ENCODE measurements around the gene IL27RA. TPM values are rescaled to one million over a fixed set of nuclear protein-coding genes. Genes with fewer than 3 reads are reported as not detected.
A peak's percentile ranks its signal among the peaks of the same experiment; 100 is the strongest.

The IL27RA gene
- polyA plus RNA-seq, 2 of the 4 experiments (the other 2 are of a cell fraction): 3.0 to 4.5 TPM

DNA sequence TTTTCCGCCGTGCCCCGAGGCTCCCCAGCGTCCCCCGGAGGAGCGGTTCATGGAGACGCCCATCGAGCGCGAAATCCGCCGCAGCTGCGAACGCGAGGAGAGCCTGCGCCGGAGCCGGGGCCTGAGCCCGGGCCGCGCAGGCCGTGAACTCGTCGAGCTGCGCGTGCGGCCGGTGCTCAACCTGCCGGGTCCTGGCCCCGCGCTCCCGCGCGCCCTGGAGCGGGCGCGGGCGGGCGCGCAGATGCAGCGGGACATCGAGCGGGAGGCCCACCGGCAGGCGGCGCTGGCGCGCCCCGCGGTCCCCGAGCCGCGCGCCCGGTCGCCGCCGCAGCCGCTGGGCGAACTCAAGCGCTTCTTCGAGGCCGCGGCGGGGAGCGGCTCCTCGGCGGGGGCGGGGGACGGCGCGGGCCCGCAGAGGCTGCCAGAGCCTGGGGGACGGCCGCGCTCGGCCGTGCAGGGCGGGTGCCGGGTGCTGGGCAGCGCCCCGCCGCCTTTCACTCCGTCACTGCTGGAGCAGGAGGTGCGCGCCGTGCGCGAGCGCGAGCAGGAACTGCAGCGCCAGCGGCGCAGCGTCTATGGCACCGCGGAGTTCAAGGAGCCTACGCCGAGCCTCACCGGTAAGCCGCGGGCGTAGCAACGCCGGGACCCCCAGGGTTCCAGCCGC lies 41.8 kb downstream of the IL27RA start (continued):
- TF ChIP-seq KDM1A (IDR thresholded peaks at IDR 0.05; ENCODE audit: low read depth): no peak
- no peak for TF ChIP-seq RARB (CRISPR knock-in tag; IDR thresholded peaks at IDR 0.05)
- TF ChIP-seq MAZ (IDR thresholded peaks at IDR 0.05; ENCODE audit: borderline replicate concordance, low read depth, low read length): no peak
- no peak for TF ChIP-seq ZNF302 (CRISPR knock-in tag; IDR thresholded peaks at IDR 0.05)
- TF ChIP-seq, protein P1, sequence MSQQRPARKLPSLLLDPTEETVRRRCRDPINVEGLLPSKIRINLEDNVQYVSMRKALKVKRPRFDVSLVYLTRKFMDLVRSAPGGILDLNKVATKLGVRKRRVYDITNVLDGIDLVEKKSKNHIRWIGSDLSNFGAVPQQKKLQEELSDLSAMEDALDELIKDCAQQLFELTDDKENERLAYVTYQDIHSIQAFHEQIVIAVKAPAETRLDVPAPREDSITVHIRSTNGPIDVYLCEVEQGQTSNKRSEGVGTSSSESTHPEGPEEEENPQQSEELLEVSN (IDR thresholded peaks at IDR 0.05; ENCODE audit: borderline replicate concordance, low read depth): 0 out of 2 replicates have a peak, but pooled peaks have one; percentile 32

DNA sequence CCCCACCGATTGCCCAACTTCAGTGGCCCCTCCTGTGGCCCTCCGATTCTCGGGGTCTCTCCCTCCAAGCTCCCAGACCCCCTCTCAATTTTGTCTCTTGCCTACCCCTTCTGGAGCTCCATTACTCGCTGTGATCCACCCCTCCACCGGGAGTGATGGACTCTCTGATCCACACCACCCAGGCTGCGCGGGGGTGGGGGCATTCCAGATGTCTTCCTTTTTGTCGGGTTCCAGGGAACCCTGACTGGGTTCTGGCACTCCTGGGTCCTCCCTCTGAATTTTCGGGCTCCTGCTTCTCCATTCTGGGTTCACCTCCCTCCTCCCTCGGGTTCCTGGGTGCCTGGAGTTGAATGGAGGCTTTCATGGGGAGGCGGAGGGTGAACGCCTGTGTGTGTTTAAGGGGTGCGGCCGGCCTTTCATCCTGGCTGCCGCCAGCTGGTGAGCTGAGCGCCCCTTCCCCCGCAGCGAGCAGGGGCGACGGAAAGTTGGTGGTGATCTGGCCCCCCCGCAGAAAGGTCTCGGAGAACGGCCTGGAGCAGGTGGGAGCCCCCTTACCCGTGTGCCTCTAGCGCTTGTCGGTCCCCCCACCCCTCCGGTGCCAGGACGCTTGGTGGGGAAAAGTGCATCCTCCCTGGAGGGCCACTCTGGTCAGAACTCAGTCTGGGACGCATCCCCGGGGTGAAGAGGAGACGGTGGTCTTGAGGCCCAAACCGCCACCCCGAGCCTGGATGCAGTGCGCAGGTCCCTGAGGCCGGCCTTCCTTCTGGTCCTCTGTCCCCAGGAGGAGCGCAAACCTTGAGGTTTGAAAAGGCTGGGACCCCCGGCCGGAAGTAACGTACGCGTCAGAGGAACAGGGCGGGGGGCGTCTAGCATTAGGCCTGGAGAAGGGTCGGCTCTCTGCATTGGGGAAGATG lies 42.6 kb downstream of the IL27RA start:
- Histone ChIP-seq H3K4me2 (peak overlapping the region; percentile 99), H3K9me3 (no peaks in the 10 kb centered on the region), H3K4me1 (peaks cover 4% of the 10 kb centered on the region; the same call in 1 of the 3 replicates), H3K27ac (peak overlapping the region; percentile 94 to 99), H3K4me3 (peak overlapping the region; percentile 83)
- 5% methylated on average over 19 of the region's 44 CpGs for WGBS (ENCODE audit: missing lambda C conversion rate)
- ChIA-PET CTCF (interaction anchor here (0.7 to 5.6 kb wide), 20 partner anchors 9 to 290 kb away, joined by 3 to 93 read pairs (median 4); partner anchors contain the start of genes C19orf67, IL27RA, NANOS3 and PALM3), POLR2A (interaction anchor here (0.7 to 1.2 kb wide), 2 partner anchors 42 to 194 kb away, joined by 3 to 4 read pairs; partner anchors contain the start of gene IL27RA)
- no peak for TF ChIP-seq HOXA7 (CRISPR knock-in tag; IDR thresholded peaks at IDR 0.05)
- no peak for TF ChIP-seq TFCP2L1 (CRISPR knock-in tag; IDR thresholded peaks at IDR 0.05)
- TF ChIP-seq TP53 (CRISPR knock-in tag; IDR thresholded peaks at IDR 0.05): no peak
- TF ChIP-seq MAFK (IDR thresholded peaks at IDR 0.05; ENCODE audit: partially characterized antibody): no peak
- TF ChIP-seq FOSL2 (IDR thresholded peaks at IDR 0.05): no peak
- no peak for TF ChIP-seq FOSL2 (CRISPR knock-in tag; IDR thresholded peaks at IDR 0.05)
- TF ChIP-seq NPAS2 (CRISPR knock-in tag; IDR thresholded peaks at IDR 0.05; ENCODE audit: borderline replicate concordance): no peak
- no peak for TF ChIP-seq CHD4 (IDR thresholded peaks at IDR 0.05; ENCODE audit: borderline replicate concordance)
- ATAC-seq: peak; percentile 26 to 38; a peak in 3 of 6 replicates
- no peak for DNase-seq (ENCODE audit: low read depth in 1 of 2, low spot score in 1 of 2)
- FAIRE-seq: no peak

DNA sequence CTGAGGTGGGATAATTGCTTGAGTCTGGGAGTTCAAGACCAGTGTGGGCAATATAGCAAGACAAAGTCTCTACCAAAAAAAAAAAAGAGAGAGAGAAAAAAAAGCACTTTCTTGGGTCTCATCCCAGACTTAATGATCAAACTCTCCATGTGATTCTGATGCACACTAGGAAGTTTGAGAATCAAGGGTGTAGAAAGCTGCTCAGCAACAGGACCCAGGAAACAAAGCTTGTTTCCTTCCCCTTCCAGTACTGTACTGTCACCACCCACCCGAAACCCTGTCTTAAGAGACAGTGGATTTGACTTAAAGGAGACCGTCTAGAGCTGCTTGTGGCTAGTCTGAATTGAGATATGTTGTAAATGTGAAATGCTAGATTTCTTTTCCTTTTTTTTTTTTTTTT lies 46.8 kb downstream of the IL27RA start:
- no peak overlapping the region for H3K4me3 ChIP-seq
- ATAC-seq (no peak), FAIRE-seq (no peak), DNase-seq (ENCODE audit: low read depth in 1 of 2, low spot score in 1 of 2) (no peak)
- CTCF ChIA-PET: interaction anchor here (0.6 to 1.1 kb wide), 5 partner anchors 12 to 289 kb away, joined by 3 to 5 read pairs (median 3); no protein-coding TSS in a partner anchor
- H3K27ac ChIP-seq: no peak overlapping the region
- WGBS (ENCODE audit: missing lambda C conversion rate): 91% methylated on average over 2 of the region's 2 CpGs
- POLR2A ChIA-PET: no interaction called here
- H3K4me2 ChIP-seq: no peak overlapping the region
- no peak for TF ChIP-seq EHMT2 (IDR thresholded peaks at IDR 0.05; ENCODE audit: low read depth)
- TF ChIP-seq, protein P2, sequence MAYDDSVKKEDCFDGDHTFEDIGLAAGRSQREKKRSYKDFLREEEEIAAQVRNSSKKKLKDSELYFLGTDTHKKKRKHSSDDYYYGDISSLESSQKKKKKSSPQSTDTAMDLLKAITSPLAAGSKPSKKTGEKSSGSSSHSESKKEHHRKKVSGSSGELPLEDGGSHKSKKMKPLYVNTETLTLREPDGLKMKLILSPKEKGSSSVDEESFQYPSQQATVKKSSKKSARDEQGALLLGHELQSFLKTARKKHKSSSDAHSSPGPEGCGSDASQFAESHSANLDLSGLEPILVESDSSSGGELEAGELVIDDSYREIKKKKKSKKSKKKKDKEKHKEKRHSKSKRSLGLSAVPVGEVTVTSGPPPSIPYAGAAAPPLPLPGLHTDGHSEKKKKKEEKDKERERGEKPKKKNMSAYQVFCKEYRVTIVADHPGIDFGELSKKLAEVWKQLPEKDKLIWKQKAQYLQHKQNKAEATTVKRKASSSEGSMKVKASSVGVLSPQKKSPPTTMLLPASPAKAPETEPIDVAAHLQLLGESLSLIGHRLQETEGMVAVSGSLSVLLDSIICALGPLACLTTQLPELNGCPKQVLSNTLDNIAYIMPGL (CRISPR knock-in tag; IDR thresholded peaks at IDR 0.05; ENCODE audit: borderline replicate concordance): no peak
- TF ChIP-seq PHF8 (IDR thresholded peaks at IDR 0.05; ENCODE audit: borderline replicate concordance, low read depth): no peak
- TF ChIP-seq SMC3 (IDR thresholded peaks at IDR 0.05): no peak
- no peak for TF ChIP-seq POLR2AphosphoS2 (conservative IDR thresholded peaks at IDR 0.05; ENCODE audit: low read length)
- TF ChIP-seq, protein P3, sequence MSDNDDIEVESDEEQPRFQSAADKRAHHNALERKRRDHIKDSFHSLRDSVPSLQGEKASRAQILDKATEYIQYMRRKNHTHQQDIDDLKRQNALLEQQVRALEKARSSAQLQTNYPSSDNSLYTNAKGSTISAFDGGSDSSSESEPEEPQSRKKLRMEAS (IDR thresholded peaks at IDR 0.05): no peak
- TF ChIP-seq RARB (CRISPR knock-in tag; IDR thresholded peaks at IDR 0.05): no peak
- TF ChIP-seq, protein P4, sequence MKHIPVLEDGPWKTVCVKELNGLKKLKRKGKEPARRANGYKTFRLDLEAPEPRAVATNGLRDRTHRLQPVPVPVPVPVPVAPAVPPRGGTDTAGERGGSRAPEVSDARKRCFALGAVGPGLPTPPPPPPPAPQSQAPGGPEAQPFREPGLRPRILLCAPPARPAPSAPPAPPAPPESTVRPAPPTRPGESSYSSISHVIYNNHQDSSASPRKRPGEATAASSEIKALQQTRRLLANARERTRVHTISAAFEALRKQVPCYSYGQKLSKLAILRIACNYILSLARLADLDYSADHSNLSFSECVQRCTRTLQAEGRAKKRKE (CRISPR knock-in tag; IDR thresholded peaks at IDR 0.05; ENCODE audit: low read depth): no peak
- no peak for TF ChIP-seq JUN (IDR thresholded peaks at IDR 0.05)
- TF ChIP-seq, protein P5, sequence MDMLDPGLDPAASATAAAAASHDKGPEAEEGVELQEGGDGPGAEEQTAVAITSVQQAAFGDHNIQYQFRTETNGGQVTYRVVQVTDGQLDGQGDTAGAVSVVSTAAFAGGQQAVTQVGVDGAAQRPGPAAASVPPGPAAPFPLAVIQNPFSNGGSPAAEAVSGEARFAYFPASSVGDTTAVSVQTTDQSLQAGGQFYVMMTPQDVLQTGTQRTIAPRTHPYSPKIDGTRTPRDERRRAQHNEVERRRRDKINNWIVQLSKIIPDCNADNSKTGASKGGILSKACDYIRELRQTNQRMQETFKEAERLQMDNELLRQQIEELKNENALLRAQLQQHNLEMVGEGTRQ (IDR thresholded peaks at IDR 0.05): no peak
- TF ChIP-seq, protein P6, sequence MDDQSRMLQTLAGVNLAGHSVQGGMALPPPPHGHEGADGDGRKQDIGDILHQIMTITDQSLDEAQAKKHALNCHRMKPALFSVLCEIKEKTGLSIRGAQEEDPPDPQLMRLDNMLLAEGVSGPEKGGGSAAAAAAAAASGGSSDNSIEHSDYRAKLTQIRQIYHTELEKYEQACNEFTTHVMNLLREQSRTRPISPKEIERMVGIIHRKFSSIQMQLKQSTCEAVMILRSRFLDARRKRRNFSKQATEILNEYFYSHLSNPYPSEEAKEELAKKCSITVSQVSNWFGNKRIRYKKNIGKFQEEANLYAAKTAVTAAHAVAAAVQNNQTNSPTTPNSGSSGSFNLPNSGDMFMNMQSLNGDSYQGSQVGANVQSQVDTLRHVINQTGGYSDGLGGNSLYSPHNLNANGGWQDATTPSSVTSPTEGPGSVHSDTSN (IDR thresholded peaks at IDR 0.05): no peak
- TF ChIP-seq MAZ (IDR thresholded peaks at IDR 0.05; ENCODE audit: borderline replicate concordance, low read depth, low read length): no peak
- peaks cover 13% of the 10 kb centered on the region; the same call in 1 of the 3 replicates for H3K4me1 ChIP-seq
- H3K9me3 ChIP-seq: no peaks in the 10 kb centered on the region

Data from A549 (cell line).